ENCODE results near the gene MTMR3.

Gene MTMR3

GRCh38 chr22:29917052-29917902 is 34.3 kb downstream of the MTMR3 start:
- DNase-seq = no peak

- no peak for DNase-seq
These were observed 42.4 kb downstream of the MTMR3 start for GRCh38 chr22:29925402-29925801.

- no peak for DNase-seq
These were observed 43.1 kb downstream of the MTMR3 start for GRCh38 chr22:29926057-29926456.

GRCh38 chr22:29932136-29932535 is 49.2 kb downstream of the MTMR3 start:
- no peak for DNase-seq

GRCh38 chr22:29933619-29934018 is 50.6 kb downstream of the MTMR3 start:
- DNase-seq = no peak

- no peak for DNase-seq
These were observed 51.6 kb downstream of the MTMR3 start for GRCh38 chr22:29934596-29934995.

- no peak for DNase-seq
These were observed 53.2 kb downstream of the MTMR3 start for GRCh38 chr22:29936186-29936585.

GRCh38 chr22:29937940-29938693 is 55.1 kb downstream of the MTMR3 start:
- DNase-seq = no peak

GRCh38 chr22:29940526-29940925 is 57.6 kb downstream of the MTMR3 start:
- DNase-seq = no peak

- no peak for DNase-seq
These were observed 61.4 kb downstream of the MTMR3 start for GRCh38 chr22:29944339-29944738.

GRCh38 chr22:29945435-29945834 is 62.5 kb downstream of the MTMR3 start:
- no peak for DNase-seq

- DNase-seq = no peak
These were observed 63.2 kb downstream of the MTMR3 start for GRCh38 chr22:29946220-29946619.

GRCh38 chr22:29947410-29948384 is 64.7 kb downstream of the MTMR3 start:
- DNase-seq = no peak

- no peak for DNase-seq
These were observed 65.4 kb downstream of the MTMR3 start for GRCh38 chr22:29948385-29948769.

GRCh38 chr22:29949872-29950271 is 66.9 kb downstream of the MTMR3 start:
- DNase-seq = no peak

- DNase-seq = no peak
These were observed 68.9 kb downstream of the MTMR3 start for GRCh38 chr22:29951791-29952413.

GRCh38 chr22:29954203-29954855 is 71.4 kb downstream of the MTMR3 start:
- no peak for DNase-seq

- no peak for DNase-seq
These were observed 73.7 kb downstream of the MTMR3 start for GRCh38 chr22:29956680-29957079.

GRCh38 chr22:29958170-29958569 is 75.2 kb downstream of the MTMR3 start:
- no peak for DNase-seq

- no peak for DNase-seq
These were observed 81.8 kb downstream of the MTMR3 start for GRCh38 chr22:29964776-29965175.

GRCh38 chr22:29967461-29967860 is 84.5 kb downstream of the MTMR3 start:
- no peak for DNase-seq

- DNase-seq = no peak
These were observed 88.6 kb downstream of the MTMR3 start for GRCh38 chr22:29971607-29972006.

Measured in SHP77 treated with DMSO at 0.1 percent for 48 hours (cell line).